Hindlimb muscle (tissue), 1 donor: ENCODE measurements around the gene SDF4. TPM values are rescaled to one million over a fixed set of nuclear protein-coding genes. Genes with fewer than 3 reads are reported as not detected.

Source experiments
- DNase-seq: peaks from one replicate; pipeline ENCODE4 v3.0.0-alpha.2; 2013
- polyA plus RNA-seq: library from polyadenylated mRNA; unstranded; fragments of 120-200 nt; gene quantifications from one replicate; pipeline ENCODE4 v1.2.1, GENCODE V29; 2013; ENCODE audit not compliant: insufficient read length

SDF4 gene
- polyA plus RNA-seq, 1 donor: 92.9 TPM

- DNase-seq: no peak
Observed at GRCh38 chr1:1211541-1212441, 20.0 kb downstream of the SDF4 start.

- no peak for DNase-seq
Observed at GRCh38 chr1:1210726-1211540, 20.9 kb downstream of the SDF4 start.

- DNase-seq: no peak
Observed at GRCh38 chr1:1208713-1209433, 22.9 kb downstream of the SDF4 start.

GRCh38 chr1:1207571-1207892 lies 24.3 kb downstream of the SDF4 start:
- DNase-seq: no peak

GRCh38 chr1:1206966-1207531 lies 24.8 kb downstream of the SDF4 start:
- no peak for DNase-seq

GRCh38 chr1:1206376-1206965 lies 25.3 kb downstream of the SDF4 start, which contains the start of gene TNFRSF18:
Gene TNFRSF18 (minus strand): TSS chr1:1206592. CDS start chr1:1206571, 21 bp downstream.
- DNase-seq: no peak

- no peak for DNase-seq
Observed at GRCh38 chr1:1205769-1206375, 25.9 kb downstream of the SDF4 start.

GRCh38 chr1:1204998-1205768 lies 26.6 kb downstream of the SDF4 start:
- no peak for DNase-seq

GRCh38 chr1:1204425-1204920 lies 27.3 kb downstream of the SDF4 start:
- DNase-seq: no peak

- DNase-seq: no peak
Observed at GRCh38 chr1:1203561-1204424, 28.0 kb downstream of the SDF4 start.

GRCh38 chr1:1202831-1203560 lies 28.8 kb downstream of the SDF4 start:
- no peak for DNase-seq

GRCh38 chr1:1200876-1201810 lies 30.7 kb downstream of the SDF4 start:
- peak; percentile 82 for DNase-seq

GRCh38 chr1:1199961-1200875 lies 31.6 kb downstream of the SDF4 start:
- DNase-seq: no peak

GRCh38 chr1:1199141-1199960 lies 32.5 kb downstream of the SDF4 start:
- DNase-seq: no peak

GRCh38 chr1:1198423-1199140 lies 33.2 kb downstream of the SDF4 start:
- no peak for DNase-seq
